ELF-1 (cell line): ENCODE measurements around the gene S100A9.
"Not testable (repeated sequence)": the region's sequence is repeated elsewhere in the genome, so short reads cannot be mapped to it uniquely, and the experiment has no call there.

ENCODE experiments used
- DNase-seq: peaks from one replicate; pipeline ENCODE4 v3.0.0-alpha.2; 2016; ENCODE audit warnings: low read depth, low spot score

Gene S100A9

GRCh38 chr1:153405825-153406599 lies 48.4 kb downstream of the S100A9 start:
- DNase-seq, result not testable (repeated sequence)

- not testable (repeated sequence) for DNase-seq
Observed at GRCh38 chr1:153407274-153407673, 49.6 kb downstream of the S100A9 start.
